ENCODE data around the gene JCAD.
"Not testable (repeated sequence)": the region's sequence is repeated elsewhere in the genome, so short reads cannot be mapped to it uniquely, and the experiment has no call there.

JCAD gene

GRCh38 chr10:30059209-30060107 is at the start of gene JCAD:
Gene JCAD, minus strand, starts transcription at chr10:30059586. Its CDS starts 11,774 bp downstream, at chr10:30047812.
- no peak for TF ChIP-seq ZFX (IDR thresholded peaks at IDR 0.05; ENCODE audit: borderline replicate concordance)
- TF ChIP-seq CTCF (IDR thresholded peaks at IDR 0.05), result no peak
- no peak within 1 kb of the TSS for H3K27ac ChIP-seq

GRCh38 chr10:30106987-30107386 is 47.6 kb upstream of the JCAD start:
- TF ChIP-seq CTCF (IDR thresholded peaks at IDR 0.05), result no peak
- H3K27ac ChIP-seq, result no peak overlapping the region

GRCh38 chr10:30103595-30104320 is 44.4 kb upstream of the JCAD start:
- H3K27ac ChIP-seq, result no peak overlapping the region
- TF ChIP-seq CTCF (IDR thresholded peaks at IDR 0.05) (no peak), ZFX (IDR thresholded peaks at IDR 0.05; ENCODE audit: borderline replicate concordance) (no peak)

- not testable (repeated sequence) for H3K27ac ChIP-seq
These were observed 40.3 kb upstream of the JCAD start for GRCh38 chr10:30099706-30100105.

- no peak overlapping the region for H3K27ac ChIP-seq
- TF ChIP-seq ZFX (IDR thresholded peaks at IDR 0.05; ENCODE audit: borderline replicate concordance) (no peak), CTCF (IDR thresholded peaks at IDR 0.05) (no peak)
These were observed 39.7 kb upstream of the JCAD start for GRCh38 chr10:30099101-30099500.

- TF ChIP-seq ZFX (IDR thresholded peaks at IDR 0.05; ENCODE audit: borderline replicate concordance) (no peak), CTCF (IDR thresholded peaks at IDR 0.05) (no peak)
- no peak overlapping the region for H3K27ac ChIP-seq
These were observed 39.2 kb upstream of the JCAD start for GRCh38 chr10:30098629-30099028.

- H3K27ac ChIP-seq, result no peak overlapping the region
- TF ChIP-seq ZFX (IDR thresholded peaks at IDR 0.05; ENCODE audit: borderline replicate concordance) (no peak), CTCF (IDR thresholded peaks at IDR 0.05) (no peak)
These were observed 37.2 kb upstream of the JCAD start for GRCh38 chr10:30096564-30096963.

Data from 22Rv1 (cell line).